Measurements from ENCODE around the gene CAP1. TPM values are rescaled to one million over a fixed set of nuclear protein-coding genes. Genes with fewer than 3 reads are reported as not detected.
"Not testable (repeated sequence)": the region's sequence is repeated elsewhere in the genome, so short reads cannot be mapped to it uniquely, and the experiment has no call there.

Gene CAP1
- total and polyA plus RNA-seq, 10 donors: 124 to 608 (median 348) TPM

GRCh38 chr1:40030528-40031135, 9.9 kb upstream of the CAP1 start:
- 75 to 81% (median 78%) methylated on average over 3 of the region's 3 CpGs for WGBS, 5 donors
- Histone ChIP-seq H3K27ac (no peak overlapping the region), H3K36me3 (no peaks in the 10 kb centered on the region), H3K4me3 (no peak overlapping the region), H3K27me3 (replicated peaks in 1 of 7) (no peaks in the 10 kb centered on the region), H3K9me3 (peaks cover 0 to 8% (median 0%) of the 10 kb centered on the region in 8 donors), H3K4me1 (peaks cover 0 to 52% (median 28%) of the 10 kb centered on the region in 6 donors)
- no peak for DNase-seq
- intact Hi-C loops (cut with DNase I; ENCODE audit: low total_unique reads): loop anchor here (10.0 kb wide), 1 partner anchor 46 kb away; no protein-coding TSS in a partner anchor
- no peak for TF ChIP-seq POLR2A (IDR thresholded peaks at IDR 0.05)
- TF ChIP-seq, protein P1, sequence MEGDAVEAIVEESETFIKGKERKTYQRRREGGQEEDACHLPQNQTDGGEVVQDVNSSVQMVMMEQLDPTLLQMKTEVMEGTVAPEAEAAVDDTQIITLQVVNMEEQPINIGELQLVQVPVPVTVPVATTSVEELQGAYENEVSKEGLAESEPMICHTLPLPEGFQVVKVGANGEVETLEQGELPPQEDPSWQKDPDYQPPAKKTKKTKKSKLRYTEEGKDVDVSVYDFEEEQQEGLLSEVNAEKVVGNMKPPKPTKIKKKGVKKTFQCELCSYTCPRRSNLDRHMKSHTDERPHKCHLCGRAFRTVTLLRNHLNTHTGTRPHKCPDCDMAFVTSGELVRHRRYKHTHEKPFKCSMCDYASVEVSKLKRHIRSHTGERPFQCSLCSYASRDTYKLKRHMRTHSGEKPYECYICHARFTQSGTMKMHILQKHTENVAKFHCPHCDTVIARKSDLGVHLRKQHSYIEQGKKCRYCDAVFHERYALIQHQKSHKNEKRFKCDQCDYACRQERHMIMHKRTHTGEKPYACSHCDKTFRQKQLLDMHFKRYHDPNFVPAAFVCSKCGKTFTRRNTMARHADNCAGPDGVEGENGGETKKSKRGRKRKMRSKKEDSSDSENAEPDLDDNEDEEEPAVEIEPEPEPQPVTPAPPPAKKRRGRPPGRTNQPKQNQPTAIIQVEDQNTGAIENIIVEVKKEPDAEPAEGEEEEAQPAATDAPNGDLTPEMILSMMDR (IDR thresholded peaks at IDR 0.05 in 8 of 11, conservative IDR thresholded peaks at IDR 0.05 in 3 of 11): no peak

DNA sequence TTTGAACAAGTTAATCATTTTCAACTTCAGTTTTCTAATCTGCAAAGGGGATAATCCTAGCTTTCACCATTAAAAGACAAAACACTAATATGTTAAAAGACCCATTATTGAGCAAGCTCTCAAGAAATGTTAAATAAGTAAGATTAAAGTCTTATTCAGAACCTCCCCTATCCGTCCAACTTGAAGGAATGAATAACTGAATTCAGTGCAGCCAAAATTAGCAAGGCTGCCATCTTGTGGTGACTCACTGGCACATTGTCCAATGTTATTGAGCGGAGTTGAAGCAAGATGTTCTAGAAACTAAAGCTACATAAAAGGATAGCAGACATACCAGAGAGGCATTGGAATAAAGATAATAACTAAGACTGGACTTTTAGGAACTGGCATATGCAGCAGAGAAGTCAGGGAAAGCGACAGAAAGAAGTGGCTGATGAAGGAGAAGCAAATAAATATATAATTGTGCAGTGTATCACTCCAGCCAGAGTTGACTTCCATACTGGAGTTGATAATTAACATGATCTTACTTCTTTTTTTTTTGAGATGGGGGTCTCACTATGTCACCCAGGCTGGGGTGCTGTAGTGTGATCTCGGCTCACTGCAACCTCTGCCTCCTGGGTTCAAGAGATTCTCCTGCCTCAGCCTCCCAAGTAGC, 8.2 kb upstream of the CAP1 start:
- Histone ChIP-seq H3K9me3 (no peaks in the 10 kb centered on the region), H3K27me3 (replicated peaks in 1 of 7) (no peaks in the 10 kb centered on the region), H3K4me1 (peaks cover 0 to 70% (median 43%) of the 10 kb centered on the region in 6 donors), H3K4me3 (no peak overlapping the region), H3K27ac (no peak overlapping the region), H3K36me3 (no peaks in the 10 kb centered on the region)
- no peak for DNase-seq
- intact Hi-C loops (cut with DNase I; ENCODE audit: low total_unique reads): loop anchor here (10.0 kb wide), 1 partner anchor 48 kb away; no protein-coding TSS in a partner anchor
- no peak for TF ChIP-seq POLR2AphosphoS5 (IDR thresholded peaks at IDR 0.05)
- TF ChIP-seq, protein P1 (IDR thresholded peaks at IDR 0.05 in 8 of 11, conservative IDR thresholded peaks at IDR 0.05 in 3 of 11): peak; percentile 53 to 80 (median 67)
- 37 to 57% (median 46%) methylated on average over 4 of the region's 4 CpGs for whole genome bisulfite sequencing, 5 donors

DNA sequence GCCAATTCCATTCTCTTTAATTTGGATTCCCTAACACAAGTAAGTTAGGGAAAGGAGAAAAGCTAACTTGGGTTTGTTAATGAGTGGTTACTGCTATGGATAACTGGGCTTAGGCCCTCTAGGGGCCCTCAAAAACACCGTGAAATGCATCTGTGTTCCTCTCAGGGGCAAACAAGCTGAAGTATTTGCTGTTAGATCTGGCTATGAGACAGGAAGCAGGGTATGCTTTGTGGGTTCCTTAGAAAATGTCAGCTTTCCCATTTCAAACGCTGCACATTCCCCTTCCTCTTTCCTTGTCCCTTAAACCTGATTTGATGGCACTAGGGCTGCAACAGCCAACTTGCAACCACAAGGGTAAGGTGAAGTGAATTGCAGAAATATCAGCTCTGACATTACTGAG, 5.7 kb upstream of the CAP1 start:
- peak overlapping the region in 7 of 8 donors; percentile 1 to 75 (median 35) for H3K27ac ChIP-seq
- no peak for DNase-seq
- H3K4me1 ChIP-seq: peaks cover 11 to 87% (median 67%) of the 10 kb centered on the region in 6 donors
- intact Hi-C loops (cut with DNase I; ENCODE audit: low total_unique reads): loop anchor here (10.0 kb wide), 1 partner anchor 50 kb away; no protein-coding TSS in a partner anchor
- 12 to 22% (median 14%) methylated on average over 2 of the region's 2 CpGs for WGBS, 5 donors
- peak overlapping the region in 1 of 8 donors; percentile 4 for H3K4me3 ChIP-seq
- no peaks in the 10 kb centered on the region for H3K9me3 ChIP-seq
- H3K36me3 ChIP-seq: no peaks in the 10 kb centered on the region
- TF ChIP-seq, protein P1 (IDR thresholded peaks at IDR 0.05 in 8 of 11, conservative IDR thresholded peaks at IDR 0.05 in 3 of 11): no peak
- TF ChIP-seq POLR2A (IDR thresholded peaks at IDR 0.05): no peak
- no peak for TF ChIP-seq POLR2AphosphoS5 (IDR thresholded peaks at IDR 0.05)
- H3K27me3 ChIP-seq (replicated peaks in 1 of 7): no peaks in the 10 kb centered on the region

GRCh38 chr1:40036574-40036973, 4.0 kb upstream of the CAP1 start:
- Histone ChIP-seq H3K9me3 (no peaks in the 10 kb centered on the region), H3K4me1 (peaks cover 12 to 88% (median 70%) of the 10 kb centered on the region in 6 donors), H3K36me3 (no peaks in the 10 kb centered on the region), H3K27me3 (replicated peaks in 1 of 7) (no peaks in the 10 kb centered on the region), H3K27ac (peak overlapping the region in 7 of 8 donors; percentile 6 to 100 (median 45)), H3K4me3 (no peak overlapping the region)
- 30 to 47% (median 34%) methylated on average over 4 of the region's 4 CpGs for WGBS, 5 donors
- intact Hi-C loops (cut with DNase I; ENCODE audit: low total_unique reads): loop anchor here (10.0 kb wide), 1 partner anchor 52 kb away; no protein-coding TSS in a partner anchor
- no peak for DNase-seq
- TF ChIP-seq, protein P1 (IDR thresholded peaks at IDR 0.05 in 8 of 11, conservative IDR thresholded peaks at IDR 0.05 in 3 of 11): no peak
- TF ChIP-seq POLR2A (IDR thresholded peaks at IDR 0.05) (no peak), POLR2AphosphoS5 (IDR thresholded peaks at IDR 0.05) (no peak)

GRCh38 chr1:40037254-40037653, 3.3 kb upstream of the CAP1 start:
- not testable (repeated sequence) for H3K9me3 ChIP-seq; H3K36me3 ChIP-seq; DNase-seq; H3K27me3 ChIP-seq (replicated peaks in 1 of 7); H3K4me3 ChIP-seq
- Histone ChIP-seq H3K4me1 (peaks cover 19 to 88% (median 74%) of the 10 kb centered on the region in 6 donors), H3K27ac (peak overlapping the region in 6 of 8 donors; percentile 6 to 100 (median 68))
- 84 to 91% (median 88%) methylated on average over 8 of the region's 8 CpGs for WGBS, 5 donors
- intact Hi-C loops (cut with DNase I; ENCODE audit: low total_unique reads): loop anchor here (10.0 kb wide), 1 partner anchor 52 kb away; no protein-coding TSS in a partner anchor
